Keratinocyte (primary cell): Measurements from ENCODE around the gene PRLH. TPM values are rescaled to one million over a fixed set of nuclear protein-coding genes. Genes with fewer than 3 reads are reported as not detected.

Experiments
- DNase-seq: peaks from one replicate; pipeline ENCODE4 v3.0.0-alpha.2; 2011; ENCODE audit warnings: low read depth, missing footprints, low spot score
- FAIRE-seq: peaks from 2 replicates; lab custom pipeline; 2011; peaks lifted over from hg19 to GRCh38; lab: Jason Lieb, UNC
- H2AFZ ChIP-seq: 2 replicates; pipeline ENCODE4 v1.6.0; 2012; ENCODE audit warnings: low read length, control low read depth, inconsistent platforms; ENCODE audit not compliant: control insufficient read depth
- H3K27ac ChIP-seq: 2 replicates; pipeline ENCODE4 v1.5.1; 2011; ENCODE audit warnings: low read length; ENCODE audit not compliant: control insufficient read depth, insufficient read depth
- H3K27me3 ChIP-seq: 3 replicates; pipeline ENCODE4 v1.6.0; 2011; ENCODE audit warnings: low read length; ENCODE audit not compliant: control insufficient read depth, insufficient read depth; ENCODE audit errors: extremely low read depth
- H3K36me3 ChIP-seq, 2 experiments: 2 replicates in 1 of 2; 3 replicates in 1 of 2; pipeline ENCODE4 v1.5.1; 2011; ENCODE audit warnings: low read length in 2 of 2, mild to moderate bottlenecking in 1 of 2; ENCODE audit not compliant: control insufficient read depth in 2 of 2, insufficient read depth in 2 of 2; ENCODE audit errors: extremely low read depth in 1 of 2
- H3K4me1 ChIP-seq: 3 replicates; pipeline ENCODE4 v1.5.1; 2011; ENCODE audit warnings: low read length; ENCODE audit not compliant: control insufficient read depth, insufficient read depth; ENCODE audit errors: extremely low read depth
- H3K4me2 ChIP-seq: 3 replicates; pipeline ENCODE4 v1.6.0; 2011; ENCODE audit warnings: low read depth, low read length; ENCODE audit not compliant: control insufficient read depth, insufficient read depth; ENCODE audit errors: extremely low read depth
- H3K4me3 ChIP-seq, 3 experiments: fragments of 200-600 bp in 1 of 3; sonication (generic) in 1 of 3; 2 replicates in 2 of 3; 3 replicates in 1 of 3; pipeline ENCODE4 v1.5.1; 2011 to 2016; ENCODE audit warnings: low read length in 3 of 3, mild to moderate bottlenecking in 3 of 3, control low read depth in 2 of 3, inconsistent platforms in 1 of 3, low read depth in 1 of 3, mixed read lengths in 1 of 3, mixed run types in 1 of 3, moderate library complexity in 1 of 3; ENCODE audit not compliant: control insufficient read depth in 2 of 3, insufficient read depth in 2 of 3; ENCODE audit errors: extremely low read depth in 1 of 3
- H3K79me2 ChIP-seq: 2 replicates; pipeline ENCODE4 v1.6.0; 2012; ENCODE audit warnings: low read length; ENCODE audit not compliant: control insufficient read depth, insufficient read depth
- H3K9ac ChIP-seq: 3 replicates; pipeline ENCODE4 v1.6.0; 2011; ENCODE audit warnings: low read length; ENCODE audit not compliant: control insufficient read depth, insufficient read depth; ENCODE audit errors: extremely low read depth
- H3K9me1 ChIP-seq: 3 replicates; pipeline ENCODE4 v1.6.0; 2011; ENCODE audit warnings: low read length; ENCODE audit not compliant: control insufficient read depth, insufficient read depth; ENCODE audit errors: extremely low read depth
- H3K9me3 ChIP-seq: 2 replicates; pipeline ENCODE4 v1.5.1; 2012; ENCODE audit warnings: low read depth, low read length; ENCODE audit not compliant: control insufficient read depth
- H4K20me1 ChIP-seq: 3 replicates; pipeline ENCODE4 v1.6.0; 2011; ENCODE audit warnings: low read length; ENCODE audit not compliant: control insufficient read depth, insufficient read depth; ENCODE audit errors: extremely low read depth
- CTCF ChIP-seq, 3 experiments: IDR thresholded peaks in 1 of 3; conservative IDR thresholded peaks in 1 of 3; optimal IDR thresholded peaks in 1 of 3; 2 replicates in 2 of 3; 3 replicates in 1 of 3; pipeline versions ENCODE3 to v1.5.1; 2011; ENCODE audit warnings: low read length in 3 of 3, mild to moderate bottlenecking in 3 of 3, moderate library complexity in 2 of 3, control low read depth in 1 of 3, inconsistent platforms in 1 of 3; ENCODE audit not compliant: insufficient read depth in 2 of 3; ENCODE audit errors: extremely low read depth in 1 of 3
- EZH2 ChIP-seq: IDR thresholded peaks from one replicate; pipeline ENCODE4 v1.6.1; 2012; ENCODE audit warnings: inconsistent platforms, mild to moderate bottlenecking, low read length, moderate library complexity
- dilution Hi-C: fragments of 300-500 bp; cut with MboI; formaldehyde crosslinking; loops from one replicate; pipeline ENCODE4 v1.7.0; 2020; ENCODE audit warnings: low sequenced_read_pairs; ENCODE audit not compliant: extremely low pct_ligation_motif_present
- polyA plus RNA-seq, 5 experiments: library from polyadenylated mRNA; depleted of rRNA in 3 of 5; stranded (reverse) in 3 of 5; stranded (forward) in 1 of 5; unstranded in 1 of 5; fragments of >200 nt; gene quantifications; 1 replicate in 1 of 5; 2 replicates in 3 of 5; 3 replicates in 1 of 5; pipeline versions ENCODE4 v1.2.1 to v1.2.3, GENCODE V29; 2011 to 2012; ENCODE audit warnings: missing spikeins in 2 of 5, low read depth in 1 of 5, low replicate concordance in 1 of 5

PRLH gene
- polyA plus RNA-seq, 1 donor (not counting 4 experiments of a cell fraction or from before 2014, with no cell fraction given) = not detected

DNA sequence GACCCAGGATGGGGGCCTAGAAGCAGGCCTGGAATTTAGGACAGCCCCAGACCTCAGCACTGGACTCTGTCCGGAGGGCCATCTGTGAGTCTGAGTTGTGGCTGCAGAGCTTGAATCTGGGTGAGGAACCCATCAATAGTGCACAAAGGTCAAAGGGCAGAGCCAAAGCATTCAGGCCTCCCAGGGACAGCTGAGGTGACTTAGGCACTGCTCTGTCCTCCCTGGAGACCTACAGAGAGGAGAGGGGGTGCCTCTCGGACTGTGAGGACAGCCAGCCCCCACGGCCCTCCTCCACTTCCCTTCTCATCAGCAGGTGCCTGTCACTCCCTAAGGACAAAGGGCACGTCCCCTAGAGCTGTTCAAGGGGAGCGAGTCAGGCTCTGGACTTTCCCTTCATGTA, 25.1 kb upstream of the PRLH start:
- no peak overlapping the region for H3K27ac ChIP-seq
- H3K36me3 ChIP-seq = no peaks in the 10 kb centered on the region
- no peaks in the 10 kb centered on the region for H3K79me2 ChIP-seq
- dilution Hi-C loops = no loop called here
- no peaks in the 10 kb centered on the region for H3K27me3 ChIP-seq
- TF ChIP-seq EZH2 = no peak
- no peak for TF ChIP-seq CTCF (optimal IDR thresholded peaks at IDR 0.05 in 1 of 3, IDR thresholded peaks at IDR 0.05 in 1 of 3, conservative IDR thresholded peaks at IDR 0.05 in 1 of 3; ENCODE audit: extremely low read depth in 1 of 3, insufficient read depth in 2 of 3, low read length in 3 of 3)
- no peaks in the 10 kb centered on the region for H3K9me3 ChIP-seq
- no peak overlapping the region for H3K4me3 ChIP-seq
- H3K9me1 ChIP-seq = peaks cover 3% of the 10 kb centered on the region
- FAIRE-seq = no peak
- no peak overlapping the region for H3K9ac ChIP-seq
- no peak for DNase-seq
- peaks cover 5% of the 10 kb centered on the region for H3K4me1 ChIP-seq
- H4K20me1 ChIP-seq = no peaks in the 10 kb centered on the region
- H2AFZ ChIP-seq = no peak overlapping the region
- H3K4me2 ChIP-seq = no peak overlapping the region

- peaks cover 3% of the 10 kb centered on the region for H3K9me1 ChIP-seq
- H3K9ac ChIP-seq = no peak overlapping the region
- no peaks in the 10 kb centered on the region for H3K36me3 ChIP-seq
- dilution Hi-C loops = no loop called here
- no peaks in the 10 kb centered on the region for H4K20me1 ChIP-seq
- no peaks in the 10 kb centered on the region for H3K79me2 ChIP-seq
- peaks cover 5% of the 10 kb centered on the region for H3K4me1 ChIP-seq
- FAIRE-seq (no peak), DNase-seq (no peak)
- TF ChIP-seq CTCF (optimal IDR thresholded peaks at IDR 0.05 in 1 of 3, IDR thresholded peaks at IDR 0.05 in 1 of 3, conservative IDR thresholded peaks at IDR 0.05 in 1 of 3; ENCODE audit: extremely low read depth in 1 of 3, insufficient read depth in 2 of 3, low read length in 3 of 3) (no peak), EZH2 (no peak)
- H2AFZ ChIP-seq = no peak overlapping the region
- no peak overlapping the region for H3K27ac ChIP-seq
- no peaks in the 10 kb centered on the region for H3K9me3 ChIP-seq
- no peak overlapping the region for H3K4me3 ChIP-seq
- H3K4me2 ChIP-seq = no peak overlapping the region
- H3K27me3 ChIP-seq = no peaks in the 10 kb centered on the region
Observed at GRCh38 chr2:237542001-237542704, 24.2 kb upstream of the PRLH start.
